HG03520 (cell line): Measurements from ENCODE around the gene METTL23.

Experiments
- ATAC-seq: cut with Tn5 transposase; IDR thresholded peaks from one replicate; pipeline ENCODE4 v1.9.1; 2021; ENCODE audit warnings: mild to moderate bottlenecking, moderate library complexity; ENCODE audit not compliant: unreplicated experiment

METTL23 gene, protein sequence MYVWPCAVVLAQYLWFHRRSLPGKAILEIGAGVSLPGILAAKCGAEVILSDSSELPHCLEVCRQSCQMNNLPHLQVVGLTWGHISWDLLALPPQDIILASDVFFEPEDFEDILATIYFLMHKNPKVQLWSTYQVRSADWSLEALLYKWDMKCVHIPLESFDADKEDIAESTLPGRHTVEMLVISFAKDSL

DNA sequence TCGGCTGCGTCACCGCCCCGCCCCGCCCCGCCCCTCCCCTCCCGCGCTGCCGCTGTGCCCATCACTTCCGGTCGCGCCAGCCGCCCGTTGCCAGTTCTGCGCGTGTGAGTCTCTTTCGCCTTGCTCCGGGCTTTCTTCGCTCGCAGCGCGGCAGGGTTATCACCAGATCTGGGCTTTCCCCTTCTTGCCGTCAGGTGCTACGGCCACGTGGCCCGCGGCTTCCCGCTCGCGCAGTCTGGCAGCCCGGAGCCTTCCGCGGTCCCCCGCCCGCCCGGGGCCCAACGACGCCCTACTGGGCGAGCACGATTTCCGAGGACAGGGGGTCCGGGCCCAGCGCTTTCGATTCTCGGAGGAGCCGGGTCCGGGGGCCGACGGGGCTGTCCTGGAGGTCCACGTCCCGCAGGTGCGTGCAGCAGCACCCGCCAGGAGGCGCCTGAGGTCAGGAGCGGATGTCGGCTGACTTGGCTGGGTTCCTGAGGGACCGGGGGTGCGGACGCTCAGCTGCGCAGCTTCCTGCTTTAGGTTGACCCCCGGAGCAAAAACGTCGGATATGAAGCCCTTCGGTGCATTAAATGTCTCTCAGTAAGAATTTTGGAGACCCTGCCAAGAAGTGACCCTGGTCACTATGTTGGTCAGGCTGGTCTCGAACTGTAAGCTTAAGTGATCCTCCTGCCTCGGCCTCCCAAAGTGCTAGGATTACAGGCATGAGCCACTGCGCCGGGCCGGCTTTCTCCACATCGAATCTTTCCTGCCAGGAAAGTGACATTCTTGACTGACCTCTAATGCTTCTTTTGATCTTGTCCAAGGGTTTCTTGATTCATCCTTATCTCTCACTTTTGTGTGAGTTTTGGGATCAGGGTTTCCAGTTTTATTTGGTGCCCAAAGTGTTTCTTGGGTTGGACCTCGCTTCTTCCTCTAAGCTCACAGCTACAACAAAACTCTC, at the start of gene METTL23:
Gene METTL23, plus strand, starts transcription at position 64 of the 943 bp plus-strand sequence. CDS start 2,872 bp downstream, outside the sequence.
- ATAC-seq: peak; percentile 45

DNA sequence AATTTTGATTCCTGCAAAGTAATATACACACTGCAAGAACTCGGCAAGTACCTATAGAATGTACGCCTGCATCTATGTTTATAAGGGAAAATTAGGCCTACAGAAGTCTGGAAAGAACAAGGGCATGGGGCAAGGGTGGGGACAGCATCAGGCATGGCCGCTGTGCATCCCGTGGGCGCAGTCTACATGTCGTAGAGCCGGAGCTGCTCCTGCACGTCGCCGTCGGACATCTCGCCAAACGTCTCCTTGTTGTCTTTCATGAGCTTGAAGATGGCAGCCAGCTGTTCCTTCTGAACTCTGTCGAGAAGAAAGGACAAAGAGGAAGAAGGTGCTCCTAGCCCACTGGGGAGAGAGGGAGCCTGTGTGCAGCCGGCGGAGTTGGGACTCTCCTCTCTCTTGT, 49.2 kb upstream of the METTL23 start:
- no peak for ATAC-seq

DNA sequence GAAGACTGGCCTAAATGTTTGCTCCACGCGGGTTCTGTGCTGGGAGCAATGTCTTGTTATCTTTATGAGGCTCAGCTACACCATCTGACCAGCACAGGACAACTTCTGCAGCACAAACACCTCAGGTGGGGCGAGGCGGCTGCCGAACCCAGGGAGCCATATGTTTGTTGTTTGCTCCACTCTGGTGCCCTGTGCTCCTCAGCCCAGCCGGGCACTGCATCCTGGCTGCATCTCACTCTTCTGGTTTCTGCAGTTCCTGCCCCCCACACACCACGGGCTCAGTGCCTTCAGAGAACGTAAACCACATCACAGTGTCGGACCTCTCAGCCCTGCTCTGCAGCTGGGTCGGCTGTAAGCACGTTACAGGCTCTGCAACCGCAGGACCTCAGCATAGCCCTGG, 48.3 kb upstream of the METTL23 start:
- no peak for ATAC-seq

DNA sequence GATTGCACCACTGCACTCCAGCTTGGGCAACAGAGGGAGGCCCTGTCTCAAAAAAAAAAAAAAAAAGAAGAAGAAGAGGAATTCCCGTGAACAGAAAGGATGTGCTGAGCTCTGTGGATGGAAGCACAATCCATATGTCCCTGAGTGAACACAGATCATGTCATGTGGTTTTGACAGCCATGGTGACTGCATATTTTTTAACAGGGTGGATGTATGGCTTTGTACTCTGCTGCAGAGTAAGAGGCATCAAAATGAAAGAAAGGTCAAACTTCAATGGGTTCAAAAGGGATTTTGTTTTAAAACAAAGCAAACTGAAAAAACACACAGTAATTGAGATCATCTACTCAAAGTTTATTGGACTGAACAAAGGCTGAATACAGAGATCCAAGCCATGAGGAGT, 47.4 kb upstream of the METTL23 start:
- ATAC-seq: no peak

DNA sequence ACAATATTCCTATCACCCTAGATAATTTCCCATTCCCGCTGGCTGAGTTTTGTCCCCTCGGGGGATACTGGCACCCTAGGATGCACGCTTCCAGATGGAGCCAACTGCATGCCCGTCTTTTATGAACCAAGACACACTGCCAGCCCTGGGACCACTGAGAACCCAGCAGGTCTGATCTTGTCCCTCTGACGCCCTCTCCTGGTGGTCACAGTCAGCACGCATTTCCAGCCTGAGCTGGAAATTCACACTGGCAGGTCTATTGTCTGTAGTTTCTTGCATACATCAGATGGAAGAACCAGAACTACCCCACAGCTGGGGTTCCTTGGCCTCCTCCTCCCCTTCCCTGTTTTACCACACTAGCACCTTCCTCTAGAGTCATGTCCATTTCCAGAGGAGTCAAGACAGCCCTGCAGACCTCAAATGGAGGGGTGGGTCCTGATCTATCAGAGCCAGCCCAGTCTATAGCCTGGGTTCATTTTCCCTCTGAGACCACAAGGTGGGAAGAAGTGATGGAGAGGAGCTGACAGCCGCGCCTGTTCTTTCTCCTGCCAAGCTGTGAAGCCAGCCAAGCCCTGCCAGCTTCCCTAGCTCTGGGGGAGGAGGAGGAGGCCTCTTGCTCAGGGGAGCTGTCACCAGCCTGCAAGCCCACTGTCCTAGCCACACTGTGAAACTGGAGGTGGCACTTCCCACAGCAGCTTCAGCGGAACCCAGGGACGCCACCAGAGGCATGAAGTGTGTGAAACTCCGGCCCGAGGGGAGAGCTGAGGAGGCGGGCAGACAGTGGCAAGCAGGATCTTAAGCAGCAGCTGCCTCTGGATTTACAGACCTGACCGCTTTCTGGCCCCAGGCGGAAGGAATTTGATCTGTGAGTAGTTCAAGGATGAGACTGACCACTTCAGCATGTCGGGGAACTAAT, 45.2 kb upstream of the METTL23 start:
- no peak for ATAC-seq

DNA sequence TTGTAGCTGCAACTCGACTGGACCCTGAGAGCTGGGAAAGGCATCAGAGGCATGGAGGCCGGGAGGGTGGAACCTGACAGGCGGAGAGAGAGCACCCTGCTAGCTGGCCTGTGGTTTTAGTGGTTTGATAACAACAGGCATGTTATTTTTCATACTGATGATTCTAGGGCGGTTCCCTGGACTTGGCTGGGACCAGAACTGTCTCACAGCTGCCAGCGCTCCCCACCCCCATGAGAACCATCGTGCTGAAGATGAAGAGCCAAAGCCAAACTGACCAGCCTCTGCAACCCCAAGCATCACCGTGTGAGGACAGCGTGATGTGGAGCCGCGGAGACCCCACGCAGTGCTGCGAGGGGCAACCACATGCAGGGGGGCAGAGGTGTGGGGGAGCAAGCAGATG, 44.3 kb upstream of the METTL23 start:
- no peak for ATAC-seq

DNA sequence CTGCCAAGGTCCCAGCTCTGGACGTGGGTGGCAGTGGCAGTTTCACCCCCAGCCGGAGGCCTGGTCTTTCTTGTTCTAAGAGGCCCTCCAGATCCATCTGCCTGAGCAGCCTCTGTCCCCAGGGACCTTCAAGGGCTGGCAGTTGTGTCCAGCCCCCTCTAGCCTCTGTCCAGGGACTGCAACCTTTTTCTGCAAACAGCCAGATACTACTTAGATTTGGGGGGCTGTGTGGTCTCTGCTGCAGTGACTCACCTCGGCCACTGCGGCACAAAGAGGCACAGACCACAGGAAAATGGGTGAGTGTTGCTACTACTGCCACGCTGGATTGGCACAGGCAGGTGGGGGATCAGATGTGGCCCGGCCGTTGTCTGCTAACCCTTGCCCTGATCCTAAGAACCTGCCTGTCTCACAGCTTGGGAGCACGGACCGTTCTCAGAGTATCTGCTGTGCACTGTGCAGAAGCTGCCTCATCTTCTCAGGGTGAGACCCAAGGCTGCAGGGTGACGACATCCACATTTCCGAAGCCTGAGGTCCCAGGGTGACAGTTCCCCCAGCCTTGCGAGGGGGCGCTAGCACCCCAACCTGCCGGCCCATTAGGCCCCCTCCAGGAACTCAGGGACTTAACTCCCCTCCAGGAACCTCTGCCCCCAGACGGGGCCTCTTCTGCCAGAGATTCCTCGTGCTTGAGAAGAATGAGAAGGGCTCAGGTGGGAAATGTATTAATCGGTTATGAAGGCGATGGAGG, 43.5 kb upstream of the METTL23 start:
- no peak for ATAC-seq

DNA sequence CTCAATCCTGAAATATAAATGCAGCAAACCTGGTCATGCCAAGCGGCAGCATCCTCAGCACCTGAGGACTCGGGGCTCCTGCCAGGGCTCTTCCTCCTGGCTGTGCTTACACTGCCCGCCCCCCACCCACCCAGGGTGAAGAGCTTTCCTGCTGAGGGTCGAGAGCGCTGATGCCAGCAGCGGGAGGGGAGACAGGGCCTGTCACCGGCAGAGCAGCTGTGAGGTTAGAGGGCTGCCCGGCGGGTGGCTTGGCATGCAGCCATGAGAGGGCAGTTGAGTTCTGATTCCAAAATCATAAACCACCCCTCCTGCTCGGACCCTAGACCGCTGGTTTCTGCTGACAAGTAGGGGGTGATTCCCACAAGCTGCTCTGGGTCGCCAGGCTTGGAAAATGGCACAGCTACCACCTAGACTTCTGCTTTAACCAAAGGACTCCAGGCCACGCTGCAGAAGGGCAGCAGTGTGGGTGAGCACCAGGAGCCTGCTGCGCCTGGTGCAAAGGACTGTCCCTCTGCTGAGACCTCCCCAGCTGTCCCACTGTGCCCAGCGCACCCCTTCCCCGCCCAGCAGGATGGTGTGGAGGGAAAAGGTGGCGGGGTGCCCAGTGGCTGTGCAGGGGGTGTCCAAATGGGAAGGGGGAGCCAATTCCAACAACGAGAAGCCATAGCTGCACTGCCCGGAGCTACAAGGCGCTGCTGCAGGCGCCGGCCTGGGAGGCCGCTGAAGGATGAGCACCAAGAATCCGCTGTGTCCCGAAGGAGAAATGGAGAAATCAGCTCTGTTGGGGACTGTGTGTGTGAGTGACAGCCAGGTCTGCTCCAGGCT, 42.5 kb upstream of the METTL23 start:
- no peak for ATAC-seq

DNA sequence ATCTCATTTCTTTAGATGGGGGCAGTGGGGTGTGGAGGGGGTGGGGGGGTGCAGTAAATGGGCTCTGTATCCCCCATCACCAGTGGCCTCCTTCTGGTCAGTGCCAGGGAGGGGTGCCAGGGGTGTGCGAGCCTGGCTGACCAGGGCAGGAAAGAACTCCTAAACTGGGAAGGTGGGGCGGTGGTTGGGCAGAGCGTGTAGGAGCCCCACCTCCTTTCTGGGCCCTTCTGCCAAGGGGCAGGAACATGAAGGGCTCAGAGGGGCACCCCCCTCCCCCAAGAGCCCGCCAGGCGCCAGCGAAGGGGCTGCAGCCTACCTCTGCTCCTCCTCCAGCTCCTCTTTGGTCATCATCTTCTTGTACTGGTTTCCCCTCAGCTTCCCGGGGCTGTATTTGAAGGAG, 41.9 kb upstream of the METTL23 start:
- ATAC-seq: no peak

DNA sequence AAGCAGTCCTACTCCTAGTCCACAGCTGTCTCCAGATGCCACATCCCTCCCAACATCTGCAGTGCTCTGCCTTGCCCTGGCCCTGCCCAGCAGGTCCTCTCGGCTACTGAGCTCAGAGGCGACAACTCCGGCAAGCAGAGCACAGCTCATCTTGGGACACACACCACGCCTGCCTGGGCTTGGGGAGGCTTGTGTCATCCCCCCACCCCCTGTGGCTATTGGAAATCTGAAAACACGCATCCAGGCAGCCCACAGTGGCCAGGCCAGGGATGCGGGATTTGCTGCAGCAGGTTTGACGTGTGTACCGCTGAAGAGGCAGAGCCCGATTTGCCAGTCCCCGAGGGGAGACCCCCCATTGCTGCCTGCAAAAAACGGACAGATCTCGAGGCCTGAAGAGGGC, 41.3 kb upstream of the METTL23 start:
- ATAC-seq: no peak

DNA sequence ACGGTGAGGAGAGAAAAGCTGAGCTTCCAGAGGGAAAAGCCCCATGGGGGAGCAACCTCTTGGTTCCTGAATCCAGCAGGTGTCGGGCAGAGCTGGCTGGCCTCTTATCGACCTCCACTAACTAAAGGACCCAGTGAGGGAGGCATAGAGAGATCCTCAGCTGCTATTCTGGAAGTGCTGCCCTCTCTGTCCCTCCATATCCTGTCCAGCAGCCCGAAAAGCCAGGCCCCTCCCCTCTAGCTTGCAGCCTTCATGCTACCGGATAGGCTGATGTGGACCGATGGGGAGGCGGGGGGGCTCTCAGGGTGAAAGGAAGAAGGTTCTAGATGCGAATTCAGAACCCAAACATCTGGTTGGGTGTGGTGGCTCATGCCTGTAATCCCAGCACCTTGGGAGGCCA, 40.8 kb upstream of the METTL23 start:
- ATAC-seq: no peak

DNA sequence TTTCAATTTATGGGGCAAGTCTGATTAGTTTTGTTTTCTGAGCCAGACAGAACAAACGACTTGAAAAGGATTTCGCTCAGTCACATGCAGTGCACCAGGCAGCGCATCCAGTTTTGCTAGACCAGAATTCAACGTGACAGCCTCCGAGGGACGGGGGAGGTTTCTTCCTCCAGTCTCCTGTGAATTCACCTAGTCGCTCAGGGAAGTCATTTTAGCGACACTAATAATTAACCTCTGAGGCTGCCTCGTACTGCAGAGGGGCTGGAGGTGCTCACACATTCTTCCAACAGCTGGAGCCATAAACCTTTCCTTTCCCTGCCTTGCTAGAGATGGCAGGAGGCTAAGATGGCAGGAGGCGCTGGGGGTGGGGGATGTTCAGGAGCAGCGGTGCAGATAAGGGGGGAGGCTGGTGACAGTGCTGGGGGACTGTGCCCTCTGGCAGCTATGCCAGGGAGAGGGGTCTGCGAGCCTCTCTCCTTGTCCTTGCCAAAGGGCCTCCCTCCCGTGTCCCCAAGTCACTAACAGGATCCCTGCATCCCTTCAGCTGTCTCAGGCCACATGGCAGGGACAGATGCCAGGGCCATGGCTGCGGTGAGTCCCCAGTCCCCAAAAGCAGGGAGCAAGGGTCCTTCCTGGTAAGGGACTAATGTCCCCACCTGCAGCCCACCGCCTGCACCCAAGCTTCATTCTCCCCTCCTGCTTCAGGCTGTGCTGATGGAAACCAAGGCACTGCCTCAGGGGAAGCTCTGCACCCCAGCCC, 39.9 kb upstream of the METTL23 start:
- no peak for ATAC-seq

DNA sequence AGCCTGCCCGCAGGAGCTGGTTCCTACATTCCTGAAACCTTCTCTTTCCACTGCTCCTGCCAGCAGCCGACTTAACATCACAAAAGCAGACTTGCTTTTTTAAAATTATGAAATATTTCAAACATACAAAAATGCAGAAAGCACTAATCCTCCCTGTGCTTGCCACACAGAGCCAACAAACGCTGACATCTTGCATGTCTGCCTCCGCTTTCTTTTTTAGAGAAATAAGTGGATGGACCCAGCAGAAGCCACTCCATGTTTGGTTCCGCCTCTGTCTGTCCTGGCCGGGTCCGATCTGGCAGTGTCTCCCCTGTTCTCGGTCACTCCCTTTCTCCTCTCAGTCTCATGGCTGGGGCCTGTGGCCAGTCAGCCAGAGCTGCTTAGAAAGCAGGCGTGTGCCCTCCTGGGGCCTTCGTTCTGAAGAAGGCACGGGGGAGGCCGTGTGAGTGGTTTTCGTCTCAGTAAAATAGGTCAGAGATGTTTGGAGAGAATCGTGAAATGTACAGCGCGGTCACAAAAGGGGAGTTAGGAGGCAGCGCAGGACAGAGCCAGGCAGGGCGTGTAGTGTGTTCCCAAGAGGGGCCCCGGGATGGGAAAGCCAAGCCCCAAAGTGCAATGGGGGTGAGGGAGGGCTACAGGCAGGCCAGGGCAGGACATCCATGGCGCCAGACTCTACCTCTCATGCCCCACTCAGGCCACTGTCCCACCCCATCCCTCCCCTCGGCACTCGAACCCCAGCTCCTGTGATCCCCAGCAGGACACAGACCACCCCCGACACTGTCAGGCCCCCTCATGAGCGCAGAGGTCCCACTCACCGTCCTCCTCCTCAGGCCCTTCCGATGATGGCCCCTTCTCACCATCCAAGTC, 39.1 kb upstream of the METTL23 start:
- ATAC-seq: no peak

DNA sequence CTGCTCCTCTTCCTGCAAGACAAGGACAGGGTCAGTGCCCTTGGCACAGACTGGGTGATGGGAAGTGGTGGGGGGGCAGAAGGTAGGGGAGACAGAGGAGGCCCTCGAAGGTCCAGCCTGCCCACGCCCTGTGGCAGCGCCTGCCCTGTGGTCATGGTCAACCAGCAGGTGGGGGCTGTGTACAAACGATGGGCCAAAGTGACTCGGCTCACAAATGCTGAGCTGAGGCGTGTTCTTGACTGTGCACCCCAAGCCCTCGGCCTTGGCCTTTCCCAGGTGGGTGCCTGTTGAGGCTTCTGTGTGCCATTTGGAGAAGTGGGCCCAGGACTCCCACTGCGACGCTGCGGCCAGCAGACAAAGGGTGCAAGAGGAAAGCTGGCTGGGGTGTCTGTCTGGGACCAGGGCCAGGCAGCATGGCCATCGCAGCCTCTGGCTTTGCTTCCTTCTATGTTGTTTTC, 38.4 kb upstream of the METTL23 start:
- ATAC-seq: no peak

DNA sequence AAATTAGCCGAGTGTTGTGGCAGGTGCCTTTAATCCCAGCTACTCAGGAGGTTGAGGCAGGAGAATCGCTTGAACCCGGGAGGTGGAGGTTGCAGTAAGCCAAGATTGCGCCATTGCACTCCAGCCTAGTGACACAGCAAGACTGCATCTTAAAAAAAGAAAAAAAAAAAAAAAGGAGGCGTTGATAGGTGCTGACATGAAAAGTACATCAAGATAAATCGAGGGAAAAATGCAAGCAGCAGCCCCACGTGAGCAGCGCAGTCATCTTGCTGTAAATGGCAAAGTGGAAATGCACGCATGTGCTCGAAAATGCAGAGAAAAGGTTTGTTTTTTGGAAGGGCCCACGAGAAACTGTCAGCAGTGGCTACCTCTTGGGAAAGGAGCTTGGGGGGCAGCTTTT, 36.8 kb upstream of the METTL23 start:
- ATAC-seq: no peak

DNA sequence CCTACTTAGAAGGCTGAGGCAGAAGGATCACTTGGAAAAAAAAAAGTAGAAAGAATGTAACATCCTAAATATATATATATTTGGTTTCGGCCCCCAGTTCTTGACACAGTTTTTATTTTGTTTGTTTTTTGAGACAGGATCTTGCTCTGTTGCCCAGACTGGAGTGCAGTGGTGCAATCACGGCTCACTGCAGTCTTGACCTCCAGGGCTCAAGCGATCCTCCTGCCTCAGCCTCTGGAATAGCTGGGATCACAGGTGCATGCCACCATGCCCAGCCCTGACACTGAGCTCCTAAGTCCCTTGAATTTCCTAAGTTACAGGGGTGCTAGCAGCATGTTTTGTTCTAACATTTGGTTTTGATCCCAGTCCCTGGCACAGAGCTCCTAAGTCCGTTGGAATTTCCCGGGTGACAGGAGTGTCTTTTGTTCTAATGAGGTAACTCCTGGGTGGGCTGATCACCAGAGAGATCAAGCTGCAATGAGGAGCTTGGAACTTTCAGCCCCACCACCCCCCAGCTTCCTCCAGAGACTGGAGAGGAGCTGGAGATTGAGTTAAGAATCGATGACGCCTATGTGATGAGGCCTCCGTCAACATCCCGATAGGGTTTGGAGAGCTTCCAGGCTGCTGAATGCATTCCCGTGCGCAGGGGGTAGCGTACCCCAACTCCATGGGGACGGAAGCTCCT, 35.9 kb upstream of the METTL23 start:
- ATAC-seq: no peak
